Measurements from ENCODE around the gene LRRFIP2. TPM values are rescaled to one million over a fixed set of nuclear protein-coding genes. Genes with fewer than 3 reads are reported as not detected.

Gene LRRFIP2
- polyA plus RNA-seq, 1 donor, result 40.3 TPM

GRCh38 chr3:37017683-37018082, 156.7 kb downstream of the LRRFIP2 start:
- DNase-seq, result no peak

- DNase-seq, result no peak
These were observed 157.5 kb downstream of the LRRFIP2 start for GRCh38 chr3:37016903-37017302.

GRCh38 chr3:37015642-37016041, 158.7 kb downstream of the LRRFIP2 start:
- DNase-seq, result no peak

GRCh38 chr3:37014620-37015019, 159.8 kb downstream of the LRRFIP2 start:
- DNase-seq, result no peak

Other genes starting within 250 kb of the LRRFIP2 start
- gene TRANK1, start 229.5 kb downstream of the LRRFIP2 start, polyA plus RNA-seq (ENCODE audit: insufficient read length), result 5.0 TPM
- gene EPM2AIP1, start 181.5 kb downstream of the LRRFIP2 start, polyA plus RNA-seq (ENCODE audit: insufficient read length), result 25.6 TPM
- 43.0 TPM for gene MLH1, start 181.1 kb downstream of the LRRFIP2 start, polyA plus RNA-seq (ENCODE audit: insufficient read length)
- 55.6 TPM for gene GOLGA4, start 68.7 kb upstream of the LRRFIP2 start, polyA plus RNA-seq (ENCODE audit: insufficient read length)